C4-2B (cell line): ENCODE results near the gene PLEKHO1.

Source experiments
- ZFX ChIP-seq: fragments of 450-650 bp; IDR thresholded peaks from 2 replicates; pipeline ENCODE4 v1.6.1; 2017
- TF ChIP-seq, protein P1 (sequence below): fragments of 450-650 bp; conservative IDR thresholded peaks from 2 replicates; pipeline ENCODE4 v1.5.1; 2017; ENCODE audit warnings: mild to moderate bottlenecking

DNA sequence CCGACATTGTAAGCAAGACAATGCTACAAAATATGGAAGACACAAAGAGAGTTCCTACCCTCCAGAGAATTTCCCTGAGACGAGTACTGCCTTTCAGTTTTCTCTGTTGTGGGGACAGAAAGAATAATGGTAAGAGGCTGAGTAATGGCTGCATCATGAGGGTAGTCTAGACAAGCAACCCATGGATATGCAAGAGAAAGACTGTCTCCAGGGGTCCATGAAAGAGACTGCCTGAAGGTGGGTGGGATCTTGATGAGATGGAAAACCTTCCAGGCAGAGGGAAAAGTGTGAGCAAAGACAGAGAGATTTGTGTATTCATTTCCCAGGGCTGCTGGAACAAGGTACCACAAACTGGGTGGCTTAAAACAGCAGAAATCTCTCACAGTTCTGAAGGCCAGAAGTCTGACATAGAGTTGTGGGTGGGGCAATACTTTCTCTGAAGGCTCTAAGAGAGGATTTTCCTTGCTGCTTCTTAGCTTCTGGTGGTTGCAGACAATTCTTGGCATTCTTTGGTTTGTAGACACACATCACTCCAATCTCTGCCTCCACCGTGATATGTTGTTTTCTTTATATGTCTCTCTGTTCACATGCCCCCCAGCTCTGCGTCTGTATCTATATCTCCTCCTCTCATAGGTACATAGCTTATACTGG is 44.8 kb downstream of the PLEKHO1 start:
- TF ChIP-seq, protein P1, sequence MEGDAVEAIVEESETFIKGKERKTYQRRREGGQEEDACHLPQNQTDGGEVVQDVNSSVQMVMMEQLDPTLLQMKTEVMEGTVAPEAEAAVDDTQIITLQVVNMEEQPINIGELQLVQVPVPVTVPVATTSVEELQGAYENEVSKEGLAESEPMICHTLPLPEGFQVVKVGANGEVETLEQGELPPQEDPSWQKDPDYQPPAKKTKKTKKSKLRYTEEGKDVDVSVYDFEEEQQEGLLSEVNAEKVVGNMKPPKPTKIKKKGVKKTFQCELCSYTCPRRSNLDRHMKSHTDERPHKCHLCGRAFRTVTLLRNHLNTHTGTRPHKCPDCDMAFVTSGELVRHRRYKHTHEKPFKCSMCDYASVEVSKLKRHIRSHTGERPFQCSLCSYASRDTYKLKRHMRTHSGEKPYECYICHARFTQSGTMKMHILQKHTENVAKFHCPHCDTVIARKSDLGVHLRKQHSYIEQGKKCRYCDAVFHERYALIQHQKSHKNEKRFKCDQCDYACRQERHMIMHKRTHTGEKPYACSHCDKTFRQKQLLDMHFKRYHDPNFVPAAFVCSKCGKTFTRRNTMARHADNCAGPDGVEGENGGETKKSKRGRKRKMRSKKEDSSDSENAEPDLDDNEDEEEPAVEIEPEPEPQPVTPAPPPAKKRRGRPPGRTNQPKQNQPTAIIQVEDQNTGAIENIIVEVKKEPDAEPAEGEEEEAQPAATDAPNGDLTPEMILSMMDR: no peak
- TF ChIP-seq ZFX: no peak
